T-helper 1 cell treated with Interleukin-12 subunit alpha and Interleukin-12 subunit beta and Interleukin-4 antibody, amounts not matched to agents 30 ng/mL and 1 ng/mL, for 36 hours (primary cell): ENCODE results near the gene PCSK7. TPM values are rescaled to one million over a fixed set of nuclear protein-coding genes. Genes with fewer than 3 reads are reported as not detected.

Source experiments
- intact Hi-C: fragments of 100-400 bp; cut with micrococcal nuclease; formaldehyde crosslinking; loops from one replicate; pipeline ENCODE4 v1.15.1; 2024
- total RNA-seq: library from RNA; stranded (reverse); gene quantifications from 2 replicates; pipeline ENCODE4 v1.2.3, GENCODE V29; 2022

The PCSK7 gene
- total RNA-seq, 1 donor from 2014 or later = 180 TPM

DNA sequence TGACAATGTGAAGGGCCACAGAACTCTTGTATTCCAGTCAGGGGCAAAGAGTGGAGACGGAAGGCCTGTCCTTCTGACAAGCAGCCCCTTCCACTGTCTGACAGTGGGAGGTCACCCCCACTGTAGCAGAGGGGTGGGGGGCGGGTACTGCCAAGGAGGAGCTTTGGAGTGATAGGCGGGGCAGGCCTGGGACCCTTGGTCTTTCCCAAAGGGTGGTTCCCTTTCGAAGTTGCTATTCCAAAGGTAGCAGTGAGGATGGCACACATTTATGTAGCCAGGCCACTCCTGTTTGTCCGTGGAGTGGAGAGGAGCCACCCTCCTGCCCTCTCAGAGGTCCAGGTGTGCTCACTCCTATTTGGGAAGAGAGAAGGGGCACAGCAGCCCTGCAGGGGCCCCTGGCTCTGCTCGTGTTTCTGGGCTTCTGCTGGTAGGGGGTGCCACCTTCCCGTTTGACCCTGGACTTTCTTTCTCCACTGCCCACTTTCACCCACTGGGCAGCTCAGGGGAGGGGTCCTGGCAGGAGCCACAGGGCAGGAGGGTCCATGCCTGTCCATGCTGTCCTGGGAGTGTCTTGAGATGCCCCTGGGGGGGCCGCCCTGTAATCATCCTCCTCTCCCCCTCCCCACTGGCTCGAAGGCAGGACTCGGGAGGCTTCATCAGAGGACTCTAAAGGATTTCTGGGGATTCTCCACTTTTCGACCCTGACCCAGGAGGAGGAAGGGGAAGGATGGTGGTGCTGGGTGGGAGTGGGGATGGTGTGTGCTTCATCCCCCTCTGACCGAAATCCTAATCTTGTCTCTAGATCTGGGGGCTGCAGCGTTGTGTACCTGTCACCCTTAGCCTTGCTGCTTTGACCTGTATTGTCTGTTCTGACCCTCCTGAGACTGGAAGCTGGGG lies 31.7 kb downstream of the PCSK7 start:
- intact Hi-C loops = no loop called here

GRCh38 chr11:117199053-117199915 lies 32.6 kb downstream of the PCSK7 start, which contains the start of gene TAGLN:
Gene TAGLN, plus strand, starts transcription at chr11:117199370. Its CDS starts 3,644 bp downstream, at chr11:117203014.
- intact Hi-C loops = no loop called here

- intact Hi-C loops = no loop called here
Observed at GRCh38 chr11:117198613-117199012, 33.3 kb downstream of the PCSK7 start.

DNA sequence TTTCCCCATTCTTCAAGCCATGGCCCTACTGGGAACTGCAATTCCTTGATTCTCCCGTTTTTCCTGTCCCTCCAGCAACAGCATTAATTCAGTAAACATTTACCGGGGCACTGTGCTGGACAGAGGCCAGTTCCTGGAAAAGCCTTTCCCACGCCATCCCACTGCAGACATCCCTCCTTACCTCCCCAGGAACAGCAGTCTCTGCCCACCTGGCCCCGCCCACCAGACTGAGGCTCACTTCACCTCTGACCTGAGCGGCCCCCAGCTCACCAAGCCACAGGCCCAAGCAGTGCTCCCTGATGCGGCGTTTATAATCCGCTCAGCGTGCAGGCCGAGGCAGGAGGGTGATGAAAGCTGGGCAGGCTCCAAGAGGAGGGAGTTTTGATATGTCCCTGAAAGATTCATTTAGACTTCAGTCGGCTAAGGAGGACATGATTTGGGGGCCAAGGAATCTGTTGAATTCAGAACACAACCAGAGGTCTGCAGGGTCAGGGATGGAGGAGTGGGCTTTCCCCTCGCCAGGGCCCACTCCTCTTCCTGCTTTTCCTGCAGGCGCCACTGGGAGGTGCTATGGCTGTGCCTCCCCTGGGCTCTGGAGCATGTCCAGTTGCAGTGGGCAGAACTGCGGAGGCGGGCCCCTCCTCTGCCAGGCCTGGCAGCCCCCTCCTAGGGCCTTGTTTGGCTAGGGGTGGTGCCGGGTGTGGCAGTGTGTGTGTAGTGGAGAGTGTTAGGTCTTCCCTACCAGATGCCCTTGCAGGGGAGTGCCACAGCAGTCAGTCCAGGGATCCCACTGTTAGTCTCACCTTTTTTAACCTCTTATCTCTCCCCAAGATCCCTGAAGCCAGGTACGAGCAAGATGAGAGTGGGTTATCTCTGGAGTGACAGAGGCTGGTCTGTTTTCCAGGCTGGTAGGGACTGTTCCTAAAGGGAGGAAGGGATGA lies 34.1 kb downstream of the PCSK7 start:
- intact Hi-C loops = no loop called here

DNA sequence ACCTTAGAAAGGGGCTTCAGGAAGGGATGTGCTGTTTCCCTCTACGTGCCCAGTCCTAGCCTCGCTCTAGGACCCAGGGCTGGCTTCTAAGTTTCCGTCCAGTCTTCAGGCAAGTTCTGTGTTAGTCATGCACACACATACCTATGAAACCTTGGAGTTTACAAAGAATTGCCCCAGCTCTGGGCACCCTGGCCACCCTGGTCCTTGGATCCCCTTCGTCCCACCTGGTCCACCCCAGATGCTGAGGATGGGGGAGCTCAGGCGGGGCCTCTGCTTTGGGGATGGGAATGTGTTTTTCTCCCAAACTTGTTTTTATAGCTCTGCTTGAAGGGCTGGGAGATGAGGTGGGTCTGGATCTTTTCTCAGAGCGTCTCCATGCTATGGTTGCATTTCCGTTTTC lies 34.9 kb downstream of the PCSK7 start:
- intact Hi-C loops = no loop called here

DNA sequence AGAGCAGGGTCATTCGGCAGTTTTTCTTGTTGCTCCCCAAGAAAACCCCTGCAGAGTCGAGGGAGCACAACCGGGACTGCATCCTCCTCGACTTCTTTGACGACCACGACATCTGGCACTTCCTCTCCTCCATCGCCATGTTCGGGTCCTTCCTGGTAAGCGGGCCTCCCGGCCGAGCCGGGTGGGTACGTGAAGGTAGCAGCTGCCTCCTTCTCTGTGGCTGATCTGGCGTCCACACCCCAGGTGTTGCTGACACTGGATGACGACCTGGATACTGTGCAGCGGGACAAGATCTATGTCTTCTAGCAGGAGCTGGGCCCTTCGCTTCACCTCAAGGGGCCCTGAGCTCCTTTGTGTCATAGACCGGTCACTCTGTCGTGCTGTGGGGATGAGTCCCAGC lies 36.1 kb downstream of the PCSK7 start:
- intact Hi-C loops = no loop called here

DNA sequence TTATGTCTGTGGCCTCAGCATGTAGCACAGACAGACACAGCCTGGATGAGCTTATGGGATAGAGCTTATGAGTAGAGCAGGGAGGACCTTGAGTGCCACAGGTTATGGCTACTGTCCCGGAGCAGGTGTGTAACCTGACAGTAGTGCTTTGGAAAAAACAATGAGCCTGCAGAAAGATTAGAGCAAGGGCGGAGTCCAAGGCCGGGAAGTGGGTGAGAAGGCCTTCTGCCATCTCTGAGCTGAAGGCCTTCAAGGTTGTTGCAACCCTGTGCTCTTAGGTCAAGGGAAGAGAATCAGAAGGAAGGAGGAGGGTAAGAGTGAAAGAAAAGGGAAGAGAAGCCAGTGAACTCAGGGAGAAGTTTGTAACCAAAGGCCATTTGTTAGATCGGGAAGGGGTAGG lies 36.6 kb downstream of the PCSK7 start:
- intact Hi-C loops = no loop called here

DNA sequence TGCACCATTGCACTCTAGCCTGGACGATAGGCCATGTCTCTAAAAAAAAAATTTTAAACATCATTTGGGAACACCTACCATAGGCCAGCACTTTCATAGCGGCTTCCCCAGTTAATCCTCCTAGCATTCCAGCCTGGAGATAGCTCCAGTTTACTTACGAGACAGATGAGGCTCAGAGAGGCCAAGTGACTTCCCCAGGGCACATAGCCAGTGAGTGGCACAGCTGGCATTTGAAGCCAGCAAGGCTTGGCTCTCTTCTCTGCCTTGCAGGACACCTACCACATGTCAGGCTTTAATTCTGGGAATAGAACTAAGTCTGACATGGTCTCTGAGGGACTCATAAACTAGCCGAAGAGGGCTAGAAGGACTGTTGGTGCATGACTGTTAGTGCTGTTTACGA lies 37.6 kb downstream of the PCSK7 start:
- intact Hi-C loops = no loop called here

GRCh38 chr11:117193130-117194020 lies 38.5 kb downstream of the PCSK7 start:
- intact Hi-C loops = no loop called here

DNA sequence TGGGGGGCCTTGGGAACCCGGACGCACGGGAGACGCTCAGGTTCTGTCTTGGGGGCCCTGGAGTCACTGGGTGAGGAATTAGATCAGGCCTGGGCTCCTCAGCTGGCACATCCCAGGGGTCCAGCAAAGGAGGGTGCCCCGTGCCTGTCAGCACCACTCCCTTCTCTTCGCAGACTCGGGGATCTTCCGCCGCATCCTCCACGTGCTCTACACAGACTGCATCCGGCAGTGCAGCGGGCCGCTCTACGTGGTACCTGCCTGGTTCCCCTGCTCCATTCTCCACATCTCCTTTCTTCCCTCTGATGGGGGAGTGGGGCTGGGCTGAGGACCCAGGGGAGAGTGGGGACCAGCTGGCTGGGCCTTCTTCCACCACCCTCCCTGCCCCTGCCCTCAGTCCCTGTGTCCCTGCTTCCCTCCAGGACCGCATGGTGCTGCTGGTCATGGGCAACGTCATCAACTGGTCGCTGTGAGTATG lies 39.4 kb downstream of the PCSK7 start:
- intact Hi-C loops = no loop called here

DNA sequence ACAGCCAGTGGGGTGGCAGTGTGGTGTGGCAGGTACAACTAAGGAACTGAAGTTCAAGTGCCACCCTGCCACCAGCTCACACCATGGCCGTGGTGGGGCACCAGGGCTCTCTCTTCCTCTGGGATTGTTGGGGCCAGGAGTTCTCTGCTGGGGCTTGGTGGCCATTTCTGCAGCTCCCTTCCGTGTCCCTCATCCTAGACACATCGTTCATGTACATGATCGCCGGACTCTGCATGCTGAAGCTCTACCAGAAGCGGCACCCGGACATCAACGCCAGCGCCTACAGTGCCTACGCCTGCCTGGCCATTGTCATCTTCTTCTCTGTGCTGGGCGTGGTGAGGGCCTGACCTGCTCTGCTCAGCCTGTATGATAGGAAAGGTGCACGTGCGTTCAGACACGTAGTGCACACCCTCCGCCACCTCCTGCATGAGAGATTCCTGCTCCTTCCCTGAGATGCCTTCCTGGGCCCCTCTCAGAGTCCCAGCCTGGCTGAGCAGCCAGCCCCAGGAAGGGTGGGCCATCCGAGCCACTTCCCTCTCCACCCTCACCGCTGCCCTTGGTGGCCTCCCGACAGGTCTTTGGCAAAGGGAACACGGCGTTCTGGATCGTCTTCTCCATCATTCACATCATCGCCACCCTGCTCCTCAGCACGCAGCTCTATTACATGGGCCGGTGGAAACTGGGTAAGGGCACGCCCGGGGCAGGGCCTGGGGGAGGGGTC lies 40.0 kb downstream of the PCSK7 start:
- intact Hi-C loops = no loop called here

GRCh38 chr11:117189941-117190544 lies 41.8 kb downstream of the PCSK7 start:
- intact Hi-C loops = no loop called here

GRCh38 chr11:117189191-117189940 lies 42.5 kb downstream of the PCSK7 start:
- intact Hi-C loops = no loop called here

DNA sequence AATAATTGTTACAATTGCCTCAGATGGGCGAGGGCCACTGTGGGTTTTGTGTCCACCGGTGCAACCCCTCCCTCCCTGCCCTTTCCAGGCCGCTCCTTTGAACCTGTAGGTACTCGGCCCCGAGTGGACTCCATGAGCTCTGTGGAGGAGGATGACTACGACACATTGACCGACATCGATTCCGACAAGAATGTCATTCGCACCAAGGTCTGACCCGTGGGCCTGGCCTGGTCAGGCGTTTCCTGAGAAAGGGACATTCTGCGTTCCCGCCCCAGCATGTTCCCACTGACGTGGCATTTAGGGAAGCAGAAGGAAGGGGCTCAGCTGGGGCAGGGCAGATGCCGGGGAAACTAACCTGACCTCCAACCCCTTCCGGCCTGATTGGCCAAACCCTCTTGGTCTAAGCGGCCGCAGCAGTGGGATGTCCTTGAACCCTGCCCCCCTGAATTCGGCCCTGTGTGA lies 43.2 kb downstream of the PCSK7 start:
- intact Hi-C loops = no loop called here

GRCh38 chr11:117187799-117188481 lies 43.9 kb downstream of the PCSK7 start:
- intact Hi-C loops = no loop called here

GRCh38 chr11:117187428-117187798 lies 44.5 kb downstream of the PCSK7 start:
- intact Hi-C loops = no loop called here

GRCh38 chr11:117187007-117187406 lies 44.9 kb downstream of the PCSK7 start:
- intact Hi-C loops = no loop called here

GRCh38 chr11:117186431-117186761 lies 45.5 kb downstream of the PCSK7 start:
- intact Hi-C loops = no loop called here
